BE2C (cell line): ENCODE measurements around the gene GSTO2.
A peak's percentile ranks its signal among the peaks of the same experiment; 100 is the strongest.

ENCODE experiments used
- DNase-seq: peaks from one replicate; pipeline ENCODE4 v3.0.0-alpha.2; 2020
- H3K27me3 ChIP-seq: fragments of 250-450 bp; sonication (Bioruptor Pico); 2 replicates; pipeline ENCODE4 v1.5.1; 2020; ENCODE audit warnings: mild to moderate bottlenecking
- H3K36me3 ChIP-seq: fragments of 250-450 bp; sonication (Bioruptor Pico); 2 replicates; pipeline ENCODE4 v1.5.1; 2020; ENCODE audit warnings: mild to moderate bottlenecking
- H3K4me1 ChIP-seq: fragments of 250-450 bp; sonication (Bioruptor Pico); 2 replicates; pipeline ENCODE4 v1.5.1; 2020
- H3K4me3 ChIP-seq: 2 replicates; pipeline ENCODE4 v1.5.1; 2011; ENCODE audit warnings: low read depth, low read length
- H3K9me3 ChIP-seq: fragments of 250-450 bp; sonication (Bioruptor Pico); 2 replicates; pipeline ENCODE4 v1.5.1; 2020
- TF ChIP-seq, protein P1 (sequence below): IDR thresholded peaks from 2 replicates; pipeline ENCODE4 v1.5.1; 2012; ENCODE audit warnings: mild to moderate bottlenecking, low read depth, low read length

The GSTO2 gene

DNA sequence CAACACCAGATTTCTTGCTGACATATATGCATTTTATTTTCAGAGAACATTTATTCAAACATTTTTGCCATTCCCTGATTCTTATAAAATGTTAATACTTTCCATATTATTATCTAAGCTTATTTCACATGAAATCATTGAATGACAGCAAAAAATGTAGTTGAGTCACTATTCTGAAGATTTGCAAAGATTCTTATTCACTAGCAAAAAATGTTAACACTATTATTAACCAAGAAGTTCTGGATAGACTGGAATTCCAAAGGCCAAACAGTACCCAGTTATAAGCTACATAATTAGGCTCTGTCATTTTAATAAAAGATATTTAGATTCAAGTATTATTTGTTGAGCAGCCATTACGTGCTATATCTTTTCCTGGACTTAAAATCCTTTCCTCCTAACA is 4.3 kb downstream of the GSTO2 start:
- TF ChIP-seq, protein P1, sequence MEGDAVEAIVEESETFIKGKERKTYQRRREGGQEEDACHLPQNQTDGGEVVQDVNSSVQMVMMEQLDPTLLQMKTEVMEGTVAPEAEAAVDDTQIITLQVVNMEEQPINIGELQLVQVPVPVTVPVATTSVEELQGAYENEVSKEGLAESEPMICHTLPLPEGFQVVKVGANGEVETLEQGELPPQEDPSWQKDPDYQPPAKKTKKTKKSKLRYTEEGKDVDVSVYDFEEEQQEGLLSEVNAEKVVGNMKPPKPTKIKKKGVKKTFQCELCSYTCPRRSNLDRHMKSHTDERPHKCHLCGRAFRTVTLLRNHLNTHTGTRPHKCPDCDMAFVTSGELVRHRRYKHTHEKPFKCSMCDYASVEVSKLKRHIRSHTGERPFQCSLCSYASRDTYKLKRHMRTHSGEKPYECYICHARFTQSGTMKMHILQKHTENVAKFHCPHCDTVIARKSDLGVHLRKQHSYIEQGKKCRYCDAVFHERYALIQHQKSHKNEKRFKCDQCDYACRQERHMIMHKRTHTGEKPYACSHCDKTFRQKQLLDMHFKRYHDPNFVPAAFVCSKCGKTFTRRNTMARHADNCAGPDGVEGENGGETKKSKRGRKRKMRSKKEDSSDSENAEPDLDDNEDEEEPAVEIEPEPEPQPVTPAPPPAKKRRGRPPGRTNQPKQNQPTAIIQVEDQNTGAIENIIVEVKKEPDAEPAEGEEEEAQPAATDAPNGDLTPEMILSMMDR = no peak
- DNase-seq = no peak
- H3K36me3 ChIP-seq = no peaks in the 10 kb centered on the region

DNA sequence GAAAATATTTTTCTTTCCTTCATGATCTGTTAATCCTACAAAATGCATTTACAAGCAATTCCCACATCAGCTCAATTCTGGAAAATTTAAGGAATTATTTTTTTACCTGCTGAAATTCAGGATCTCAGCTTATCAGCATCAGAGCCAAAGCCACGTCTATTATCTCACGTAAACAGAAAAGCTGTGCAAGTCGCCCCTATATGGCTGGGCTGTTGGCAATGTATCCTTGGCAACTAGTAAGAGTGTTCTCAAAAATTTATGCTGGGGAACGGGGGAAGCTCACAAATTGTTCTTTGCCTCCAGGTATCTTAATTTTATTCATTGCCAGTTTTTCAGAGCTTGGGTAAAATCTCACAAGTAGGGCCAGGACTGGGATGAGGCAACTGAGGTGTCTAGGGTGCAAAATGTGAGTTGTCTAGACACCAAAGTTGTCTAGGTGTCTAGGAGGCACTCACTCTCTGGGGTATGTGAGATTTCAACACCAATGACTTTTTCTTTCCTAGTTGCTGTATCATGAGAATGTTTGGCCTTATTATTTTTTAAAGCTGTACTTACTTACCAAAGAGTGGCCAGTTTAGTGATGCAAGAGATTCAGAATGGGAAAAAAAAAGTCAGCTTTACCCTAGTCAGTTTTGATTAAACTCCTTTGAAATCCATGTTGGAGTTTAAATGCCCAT is 5.1 kb downstream of the GSTO2 start:
- TF ChIP-seq, protein P1 = no peak
- Histone ChIP-seq H3K4me1 (no peaks in the 10 kb centered on the region), H3K36me3 (no peaks in the 10 kb centered on the region), H3K4me3 (no peak overlapping the region), H3K27me3 (peaks cover 3% of the 10 kb centered on the region; the same call in 1 of the 2 replicates), H3K9me3 (no peaks in the 10 kb centered on the region)
- DNase-seq = no peak

More for the DNA sequence above, 4.3 kb downstream of the GSTO2 start:
- Histone ChIP-seq H3K9me3 (no peaks in the 10 kb centered on the region), H3K4me3 (no peak overlapping the region), H3K4me1 (no peaks in the 10 kb centered on the region), H3K27me3 (peaks cover 3% of the 10 kb centered on the region; the same call in 1 of the 2 replicates)

DNA sequence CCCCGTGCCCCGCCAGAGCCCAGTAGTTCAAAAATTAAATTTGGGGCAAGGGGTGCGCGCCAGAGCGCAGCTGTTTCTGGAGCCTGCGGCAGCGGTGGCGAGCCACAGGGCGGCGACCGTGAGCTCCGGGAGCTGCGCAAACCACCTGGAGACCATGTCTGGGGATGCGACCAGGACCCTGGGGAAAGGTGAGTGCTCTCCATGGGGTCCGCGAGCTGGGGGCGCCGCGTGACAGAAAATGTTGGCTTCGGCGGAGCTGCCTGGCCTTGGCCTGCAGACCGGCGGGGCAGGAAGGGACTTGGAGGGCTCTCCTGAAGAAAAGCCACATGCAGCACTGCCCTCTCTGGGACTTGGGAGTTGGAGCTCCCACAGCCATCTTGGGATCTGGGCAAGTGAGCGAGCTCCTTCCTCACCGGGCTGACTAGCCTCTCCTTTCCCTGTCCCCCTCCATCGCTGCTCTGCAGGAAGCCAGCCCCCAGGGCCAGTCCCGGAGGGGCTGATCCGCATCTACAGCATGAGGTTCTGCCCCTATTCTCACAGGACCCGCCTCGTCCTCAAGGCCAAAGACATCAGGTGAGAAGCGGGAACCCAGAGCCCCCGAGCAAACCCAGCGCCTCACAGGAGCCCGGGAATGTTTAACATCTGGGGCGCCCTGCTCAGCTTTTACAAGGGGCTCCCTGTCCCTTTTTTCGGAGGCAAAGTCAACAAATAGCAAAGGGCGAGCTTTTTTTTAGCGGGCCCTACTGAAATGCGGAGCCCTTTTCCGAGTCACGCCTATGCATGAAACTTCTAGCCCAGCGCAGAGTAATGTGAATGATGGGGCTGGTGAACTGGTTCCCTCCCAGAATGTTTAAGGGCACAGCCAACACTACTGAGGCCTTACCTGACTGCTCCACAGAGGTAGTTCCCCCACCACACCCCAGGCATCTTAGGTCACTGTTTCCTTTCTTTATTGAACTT is 6.1 kb downstream of the GSTO2 start:
- no peaks in the 10 kb centered on the region for H3K36me3 ChIP-seq
- H3K27me3 ChIP-seq = peaks cover 3% of the 10 kb centered on the region; the same call in 1 of the 2 replicates
- H3K9me3 ChIP-seq = no peaks in the 10 kb centered on the region
- TF ChIP-seq, protein P1 = peak; percentile 73
- peak; percentile 55 for DNase-seq
- peak overlapping the region; percentile 17; the same call in 1 of the 2 replicates for H3K4me3 ChIP-seq
- H3K4me1 ChIP-seq = no peaks in the 10 kb centered on the region

DNA sequence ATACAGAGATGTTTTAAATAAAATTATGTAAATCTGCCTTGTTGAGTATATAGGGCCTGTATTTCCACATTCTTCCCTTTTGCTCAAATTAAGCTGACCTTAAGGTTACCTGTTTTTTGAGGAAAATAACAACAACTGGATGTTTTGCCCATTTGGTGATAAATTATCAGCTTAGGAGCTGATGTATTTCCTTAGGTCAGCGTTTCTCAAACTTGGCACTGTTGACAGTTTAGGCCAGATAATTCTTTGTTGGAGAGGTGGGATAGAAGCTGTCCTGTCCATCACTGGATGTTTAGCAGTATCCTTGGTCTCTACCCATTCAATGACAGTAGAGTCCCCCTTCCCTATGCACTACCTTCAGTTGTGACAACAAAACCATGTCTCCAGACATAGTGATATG is 7.2 kb downstream of the GSTO2 start:
- no peak for DNase-seq
- peaks cover 3% of the 10 kb centered on the region; the same call in 1 of the 2 replicates for H3K27me3 ChIP-seq
- no peaks in the 10 kb centered on the region for H3K9me3 ChIP-seq
- no peak overlapping the region for H3K4me3 ChIP-seq
- H3K4me1 ChIP-seq = no peaks in the 10 kb centered on the region
- H3K36me3 ChIP-seq = no peaks in the 10 kb centered on the region
- TF ChIP-seq, protein P1 = no peak

DNA sequence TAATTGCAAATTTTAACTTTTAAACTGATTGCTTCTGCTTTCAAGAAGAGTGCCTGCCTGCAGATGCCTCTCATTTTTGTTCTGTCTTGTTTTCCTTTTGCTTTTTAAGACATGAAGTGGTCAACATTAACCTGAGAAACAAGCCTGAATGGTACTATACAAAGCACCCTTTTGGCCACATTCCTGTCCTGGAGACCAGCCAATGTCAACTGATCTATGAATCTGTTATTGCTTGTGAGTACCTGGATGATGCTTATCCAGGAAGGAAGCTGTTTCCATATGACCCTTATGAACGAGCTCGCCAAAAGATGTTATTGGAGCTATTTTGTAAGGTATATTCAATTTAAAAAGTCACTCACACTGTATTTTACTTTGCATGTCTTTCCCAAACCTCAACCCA is 8.8 kb downstream of the GSTO2 start:
- no peaks in the 10 kb centered on the region for H3K9me3 ChIP-seq
- no peak for DNase-seq
- no peak overlapping the region for H3K4me3 ChIP-seq
- TF ChIP-seq, protein P1 = no peak
- no peaks in the 10 kb centered on the region for H3K36me3 ChIP-seq
- no peaks in the 10 kb centered on the region for H3K4me1 ChIP-seq
- H3K27me3 ChIP-seq = peaks cover 3% of the 10 kb centered on the region; the same call in 1 of the 2 replicates
